ENCODE measurements around the gene SYT8.

DNA sequence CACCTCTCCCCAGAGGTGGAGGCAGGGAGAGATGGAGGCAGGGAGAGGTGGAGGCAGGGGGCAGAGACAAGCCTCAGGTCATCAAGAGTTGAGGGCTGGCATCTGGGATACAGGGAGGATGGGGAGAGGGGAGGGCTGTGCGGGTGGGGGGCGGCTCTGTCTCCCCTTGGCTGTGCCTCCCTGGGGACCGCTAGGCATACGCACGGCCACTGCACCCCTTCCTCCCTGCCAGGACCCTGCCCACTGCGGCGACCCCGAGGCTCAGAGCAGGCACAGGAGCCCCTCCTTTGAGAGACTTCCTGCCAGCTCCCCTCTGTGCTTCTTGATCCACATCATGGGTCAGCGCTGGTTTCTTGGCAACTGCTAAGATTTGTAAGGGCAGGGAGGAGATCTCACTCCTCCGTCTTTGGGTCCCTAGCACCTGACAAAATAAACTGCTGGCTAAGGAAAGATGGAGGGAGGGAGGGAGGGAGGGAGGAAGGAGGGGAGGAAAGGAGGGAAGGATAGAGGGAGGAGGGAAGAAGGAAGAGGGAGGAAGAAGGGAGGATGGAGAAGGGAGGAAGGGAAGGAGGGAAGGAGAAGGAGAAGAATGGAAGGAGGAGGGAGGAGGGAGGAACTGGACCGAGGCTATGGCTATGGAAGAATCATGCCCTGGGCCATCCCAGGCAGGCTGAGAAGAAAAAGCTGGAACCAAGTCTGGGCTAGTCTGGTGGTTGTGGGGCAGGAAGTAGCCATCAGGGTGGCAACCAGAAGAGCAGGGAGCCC, 38.4 kb downstream of the SYT8 start:
- TF ChIP-seq, protein P1, sequence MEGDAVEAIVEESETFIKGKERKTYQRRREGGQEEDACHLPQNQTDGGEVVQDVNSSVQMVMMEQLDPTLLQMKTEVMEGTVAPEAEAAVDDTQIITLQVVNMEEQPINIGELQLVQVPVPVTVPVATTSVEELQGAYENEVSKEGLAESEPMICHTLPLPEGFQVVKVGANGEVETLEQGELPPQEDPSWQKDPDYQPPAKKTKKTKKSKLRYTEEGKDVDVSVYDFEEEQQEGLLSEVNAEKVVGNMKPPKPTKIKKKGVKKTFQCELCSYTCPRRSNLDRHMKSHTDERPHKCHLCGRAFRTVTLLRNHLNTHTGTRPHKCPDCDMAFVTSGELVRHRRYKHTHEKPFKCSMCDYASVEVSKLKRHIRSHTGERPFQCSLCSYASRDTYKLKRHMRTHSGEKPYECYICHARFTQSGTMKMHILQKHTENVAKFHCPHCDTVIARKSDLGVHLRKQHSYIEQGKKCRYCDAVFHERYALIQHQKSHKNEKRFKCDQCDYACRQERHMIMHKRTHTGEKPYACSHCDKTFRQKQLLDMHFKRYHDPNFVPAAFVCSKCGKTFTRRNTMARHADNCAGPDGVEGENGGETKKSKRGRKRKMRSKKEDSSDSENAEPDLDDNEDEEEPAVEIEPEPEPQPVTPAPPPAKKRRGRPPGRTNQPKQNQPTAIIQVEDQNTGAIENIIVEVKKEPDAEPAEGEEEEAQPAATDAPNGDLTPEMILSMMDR (IDR thresholded peaks at IDR 0.05 in 4 of 5, conservative IDR thresholded peaks at IDR 0.05 in 1 of 5) = no peak
- no peak for TF ChIP-seq POLR2A (IDR thresholded peaks at IDR 0.05)

Data from gastrocnemius medialis (tissue), 4 donors.